H1 (cell line): ENCODE data around the gene STK39. TPM values are rescaled to one million over a fixed set of nuclear protein-coding genes. Genes with fewer than 3 reads are reported as not detected.

ENCODE experiments used
- CTCF ChIA-PET: fragments of 300-600 bp; sonication (Branson Sonifier 250); formaldehyde crosslinking; loops from one replicate; lab custom pipeline; 2021; ENCODE audit not compliant: partially characterized antibody; lab: Charles Lee
- POLR2A ChIA-PET: fragments of 300-600 bp; sonication (Branson Sonifier 250); formaldehyde crosslinking; loops from one replicate; lab custom pipeline; 2021; ENCODE audit warnings: inconsistent platforms; ENCODE audit not compliant: partially characterized antibody; lab: Charles Lee
- DNase-seq, 2 experiments: peaks; one replicate each; pipeline versions ENCODE4 v3.0.0 to v3.0.0-alpha.2; 2010 to 2022; ENCODE audit warnings: low spot score in 2 of 2, low read depth in 1 of 2, mixed read lengths in 1 of 2
- FAIRE-seq: peaks from 2 replicates; lab custom pipeline; 2011; peaks lifted over from hg19 to GRCh38; lab: Jason Lieb, UNC
- H2AFZ ChIP-seq: 2 replicates; pipeline ENCODE4 v1.8.1; 2012; ENCODE audit warnings: low read length, inconsistent platforms
- H2AK5ac ChIP-seq: 2 replicates; pipeline ENCODE4 v1.6.1; 2013; ENCODE audit warnings: low read depth, low read length
- H2BK120ac ChIP-seq: replicated peaks from 2 replicates; pipeline ENCODE3; 2013; ENCODE audit warnings: low read depth, low read length, inconsistent platforms
- H2BK12ac ChIP-seq: 2 replicates; pipeline ENCODE4 v1.6.1; 2013; ENCODE audit warnings: low read depth, low read length
- H2BK15ac ChIP-seq: 2 replicates; pipeline ENCODE4 v1.6.1; 2013; ENCODE audit warnings: low read length
- H2BK20ac ChIP-seq: 2 replicates; pipeline ENCODE4 v1.6.1; 2013; ENCODE audit warnings: low read length
- H2BK5ac ChIP-seq: 2 replicates; pipeline ENCODE4 v1.6.1; 2013; ENCODE audit warnings: low read depth, low read length
- H3K14ac ChIP-seq: 2 replicates; pipeline ENCODE4 v1.6.1; 2013; ENCODE audit warnings: inconsistent platforms; ENCODE audit not compliant: insufficient read length
- H3K18ac ChIP-seq: 2 replicates; pipeline ENCODE4 v1.6.1; 2013; ENCODE audit warnings: low read length; ENCODE audit errors: extremely low read depth
- H3K23ac ChIP-seq: 2 replicates; pipeline ENCODE4 v1.6.1; 2013; ENCODE audit warnings: inconsistent platforms; ENCODE audit not compliant: insufficient read length
- H3K23me2 ChIP-seq: 2 replicates; pipeline ENCODE4 v1.6.1; 2013; ENCODE audit warnings: low read depth, low read length
- H3K27ac ChIP-seq: 2 replicates; pipeline ENCODE4 v1.6.1; 2011; ENCODE audit warnings: low read depth, low read length, inconsistent platforms
- H3K27me3 ChIP-seq, 4 experiments: replicated peaks in 1 of 4; 1 replicate in 1 of 4; 2 replicates in 3 of 4; pipeline versions ENCODE4 v1.6.1 to v1.8.1; 2011 to 2013; ENCODE audit warnings: low read length in 3 of 4, mild to moderate bottlenecking in 3 of 4, inconsistent platforms in 2 of 4, mixed read lengths in 2 of 4, moderate library complexity in 1 of 4; ENCODE audit not compliant: control insufficient read depth in 3 of 4, insufficient read depth in 3 of 4; ENCODE audit errors: extremely low read depth in 1 of 4
- H3K36me3 ChIP-seq, 4 experiments: 2 replicates each; pipeline versions ENCODE4 v1.6.1 to v1.8.1; 2011 to 2013; ENCODE audit warnings: mild to moderate bottlenecking in 4 of 4, low read length in 3 of 4, moderate library complexity in 2 of 4, control low read depth in 1 of 4, inconsistent platforms in 1 of 4; ENCODE audit not compliant: insufficient read depth in 4 of 4, control insufficient read depth in 2 of 4
- H3K4ac ChIP-seq: replicated peaks from 2 replicates; pipeline ENCODE3; 2013; ENCODE audit warnings: low read length, low read depth, mixed read lengths, inconsistent platforms; ENCODE audit not compliant: insufficient read length
- H3K4me1 ChIP-seq, 4 experiments: replicated peaks in 1 of 4; 1 replicate in 1 of 4; 2 replicates in 3 of 4; pipeline versions ENCODE4 v1.6.1 to v1.8.1; 2011 to 2013; ENCODE audit warnings: low read length in 3 of 4, inconsistent platforms in 2 of 4, mixed read lengths in 1 of 4; ENCODE audit not compliant: insufficient read depth in 4 of 4, control insufficient read depth in 3 of 4
- H3K4me2 ChIP-seq, 2 experiments: 2 replicates each; pipeline versions ENCODE4 v1.6.1 to v1.8.1; 2011 to 2013; ENCODE audit warnings: low read depth in 2 of 2, low read length in 2 of 2, control low read depth in 1 of 2, inconsistent platforms in 1 of 2, mild to moderate bottlenecking in 1 of 2; ENCODE audit not compliant: insufficient read depth in 1 of 2
- H3K4me3 ChIP-seq, 4 experiments: fragments of 200-600, 300-600 bp in 1 of 4; sonication (generic), shearing (Covaris generic), sonication (Bioruptor Twin) in 1 of 4; 2 replicates each; pipeline versions ENCODE4 v1.5.1 to v1.8.1; 2011 to 2016; ENCODE audit warnings: low read length in 4 of 4, low read depth in 3 of 4, control low read depth in 2 of 4, inconsistent platforms in 2 of 4, mild to moderate bottlenecking in 2 of 4, mixed read lengths in 1 of 4, moderate library complexity in 1 of 4; ENCODE audit not compliant: insufficient read depth in 2 of 4; ENCODE audit errors: extremely low read depth in 1 of 4
- H3K56ac ChIP-seq: replicated peaks from 2 replicates; pipeline ENCODE3; 2013; ENCODE audit warnings: low read depth, mild to moderate bottlenecking, mixed read lengths, low read length, inconsistent platforms; ENCODE audit not compliant: insufficient read length
- H3K79me1 ChIP-seq: 2 replicates; pipeline ENCODE4 v1.6.1; 2013; ENCODE audit warnings: low read depth, low read length, control low read depth
- H3K79me2 ChIP-seq, 2 experiments: 2 replicates each; pipeline versions ENCODE4 v1.6.1 to v1.8.1; 2012 to 2013; ENCODE audit warnings: low read length in 2 of 2, mild to moderate bottlenecking in 2 of 2, inconsistent platforms in 1 of 2; ENCODE audit not compliant: insufficient read depth in 2 of 2, control insufficient read depth in 1 of 2
- H3K9ac ChIP-seq, 4 experiments: replicated peaks in 1 of 4; 1 replicate in 1 of 4; 2 replicates in 3 of 4; pipeline versions ENCODE4 v1.6.1 to v1.8.1; 2011 to 2013; ENCODE audit warnings: low read depth in 3 of 4, low read length in 3 of 4, control low read depth in 2 of 4, mild to moderate bottlenecking in 2 of 4, moderate library complexity in 2 of 4, inconsistent platforms in 1 of 4; ENCODE audit errors: extremely low read depth in 1 of 4
- H3K9me3 ChIP-seq, 2 experiments: 2 replicates each; pipeline versions ENCODE4 v1.6.1 to v1.8.1; 2012 to 2013; ENCODE audit warnings: mild to moderate bottlenecking in 2 of 2, moderate library complexity in 2 of 2, control low read depth in 1 of 2, inconsistent platforms in 1 of 2, low read depth in 1 of 2, low read length in 1 of 2, mixed read lengths in 1 of 2; ENCODE audit not compliant: insufficient read depth in 2 of 2
- H4K20me1 ChIP-seq, 2 experiments: replicated peaks in 1 of 2; 2 replicates each; pipeline versions ENCODE3 to v1.8.1; 2011 to 2013; ENCODE audit warnings: inconsistent platforms in 2 of 2, low read length in 2 of 2, mild to moderate bottlenecking in 1 of 2; ENCODE audit not compliant: insufficient read depth in 2 of 2, control insufficient read depth in 1 of 2
- H4K5ac ChIP-seq: 2 replicates; pipeline ENCODE4 v1.6.1; 2013; ENCODE audit warnings: low read length, low read depth, mixed read lengths, inconsistent platforms; ENCODE audit not compliant: insufficient read length
- H4K8ac ChIP-seq: 2 replicates; pipeline ENCODE4 v1.8.0; 2013; ENCODE audit warnings: mild to moderate bottlenecking, moderate library complexity, low read length, inconsistent platforms; ENCODE audit not compliant: insufficient read depth; ENCODE audit errors: extremely low read depth
- H4K91ac ChIP-seq: replicated peaks from 2 replicates; pipeline ENCODE3; 2013; ENCODE audit warnings: low read length, mixed read lengths, inconsistent platforms; ENCODE audit not compliant: insufficient read length
- BACH1 ChIP-seq: IDR thresholded peaks from 2 replicates; pipeline ENCODE4 v1.6.1; 2012; ENCODE audit warnings: low read length, improper control_type of control experiment
- CBX8 ChIP-seq: fragments of 300-800, 300-1000 bp; sonication (generic); IDR thresholded peaks from 2 replicates; pipeline ENCODE4 v1.7.1; 2016; ENCODE audit warnings: low read depth, low read length, borderline replicate concordance
- EZH2 ChIP-seq: fragments of 200-600 bp; sonication (generic); IDR thresholded peaks from 2 replicates; pipeline ENCODE4 v1.7.1; 2012; ENCODE audit warnings: low read depth, mild to moderate bottlenecking, moderate library complexity, low read length, inconsistent platforms; ENCODE audit not compliant: severe bottlenecking
- GABPA ChIP-seq: IDR thresholded peaks from 2 replicates; pipeline ENCODE4 v1.6.1; 2011; ENCODE audit warnings: mild to moderate bottlenecking, low read length, moderate library complexity, borderline replicate concordance; ENCODE audit not compliant: insufficient read depth
- MAFK ChIP-seq: IDR thresholded peaks from 2 replicates; pipeline ENCODE4 v1.6.1; 2012; ENCODE audit warnings: low read depth, mild to moderate bottlenecking, improper control_type of control experiment, low read length
- NANOG ChIP-seq: IDR thresholded peaks from 2 replicates; pipeline ENCODE4 v1.6.1; 2011; ENCODE audit warnings: low read length, low read depth, mild to moderate bottlenecking, inconsistent platforms; ENCODE audit not compliant: insufficient read depth, poor library complexity, severe bottlenecking
- RAD21 ChIP-seq, 2 experiments: IDR thresholded peaks in 1 of 2; conservative IDR thresholded peaks in 1 of 2; 2 replicates each; pipeline ENCODE4 v1.6.1; 2011; ENCODE audit warnings: low read depth in 2 of 2, low read length in 2 of 2, improper control_type of control experiment in 1 of 2, inconsistent platforms in 1 of 2, mild to moderate bottlenecking in 1 of 2, moderate library complexity in 1 of 2
- RBBP5 ChIP-seq: IDR thresholded peaks from 2 replicates; pipeline ENCODE4 v1.7.1; 2012; ENCODE audit warnings: low read depth, mild to moderate bottlenecking, inconsistent platforms, low read length, moderate library complexity, borderline replicate concordance
- RXRA ChIP-seq: IDR thresholded peaks from 2 replicates; pipeline ENCODE4 v1.6.1; 2011; ENCODE audit warnings: low read depth, mild to moderate bottlenecking, low read length, moderate library complexity; ENCODE audit not compliant: insufficient read depth
- SIRT6 ChIP-seq: IDR thresholded peaks from one replicate; pipeline ENCODE4 v1.7.1; 2012; ENCODE audit warnings: low read length, inconsistent platforms
- WGBS, 2 experiments: shearing (Covaris generic) in 1 of 2; methylation state at CpG; one replicate each; pipeline versions ENCODE4 v1.1.6 to v1.1.7; 2013 to 2015; ENCODE audit warnings: low lambda C conversion rate in 2 of 2, mixed read lengths in 2 of 2, inconsistent platforms in 1 of 2, low coverage in 1 of 2, missing lambda C conversion rate in 1 of 2; ENCODE audit not compliant: insufficient replicate concordance in 2 of 2, insufficient coverage in 1 of 2, insufficient read length in 1 of 2; ENCODE audit errors: extremely low coverage in 1 of 2, missing lambda C conversion rate in 1 of 2; 5-methylcytosine and 5-hydroxymethylcytosine counted together
- polyA plus RNA-seq, 7 experiments: library from polyadenylated mRNA; depleted of rRNA in 3 of 7; stranded (reverse) in 5 of 7; unstranded in 2 of 7; fragments of >200 nt in 5 of 7; fragments of 200-250 nt in 2 of 7; gene quantifications; 1 replicate in 5 of 7; 2 replicates in 1 of 7; 4 replicates in 1 of 7; pipeline versions ENCODE4 v1.2.1 to v1.2.3, GENCODE V29; 2011 to 2013; ENCODE audit warnings: missing spikeins in 2 of 7, mixed read lengths in 2 of 7
- total RNA-seq: library from RNA; stranded (reverse); fragmentation: NEBNext Ultra II Directional; extraction: Animal tissue kit (Norgen Biotek cat#: 25700); gene quantifications from 2 replicates; pipeline ENCODE4 v1.2.1, GENCODE V29; 2021
- TF ChIP-seq, protein P1 (sequence below): IDR thresholded peaks from 2 replicates; pipeline ENCODE4 v1.6.1; 2012; ENCODE audit warnings: inconsistent platforms

STK39 gene
- total and polyA plus RNA-seq, 2 of the 8 experiments (the other 6 are each of a cell fraction or from before 2014, with no cell fraction given), result 13.7 to 23.8 TPM

DNA sequence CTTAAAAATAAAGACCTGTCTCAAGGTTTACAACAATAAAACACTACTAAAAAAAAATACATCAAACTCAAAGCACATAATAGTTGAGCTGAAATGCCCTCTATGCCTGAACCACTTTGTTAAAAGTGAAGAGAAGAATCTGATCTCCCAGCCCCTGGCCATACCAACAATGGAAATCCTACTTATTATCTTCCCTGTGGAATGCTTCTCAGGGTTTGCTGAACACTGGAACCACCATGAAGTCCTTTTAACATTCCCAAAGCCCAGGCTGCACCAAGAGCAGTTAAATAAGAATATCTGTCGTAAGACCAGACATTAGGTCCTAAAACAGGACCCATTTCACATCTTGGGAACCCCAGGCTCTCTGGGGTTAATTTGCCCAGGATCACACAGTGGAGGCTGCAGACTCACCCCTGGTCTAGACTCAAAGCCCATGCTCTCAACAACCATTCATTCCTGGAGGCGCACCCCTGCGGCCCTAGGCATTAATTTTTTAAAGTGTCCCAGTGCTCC lies 285.8 kb downstream of the STK39 start:
- CTCF ChIA-PET, result interaction anchor here (1.3 to 2.1 kb wide), 2 partner anchors 89 to 157 kb away, joined by 3 to 22 read pairs; no protein-coding TSS in a partner anchor
- no peak overlapping the region for H3K14ac ChIP-seq
- H3K79me1 ChIP-seq, result no peaks in the 10 kb centered on the region
- no peaks in the 10 kb centered on the region for H3K79me2 ChIP-seq
- no peak overlapping the region for H3K56ac ChIP-seq
- H3K23me2 ChIP-seq, result no peaks in the 10 kb centered on the region
- no peak overlapping the region for H2AK5ac ChIP-seq
- TF ChIP-seq RXRA, result no peak
- TF ChIP-seq SIRT6, result no peak
- TF ChIP-seq EZH2, result no peak
- TF ChIP-seq RAD21 (IDR thresholded peaks at IDR 0.05 in 1 of 2, conservative IDR thresholded peaks at IDR 0.05 in 1 of 2; ENCODE audit: low read depth in 2 of 2, low read length in 2 of 2), result no peak
- TF ChIP-seq, protein P1, sequence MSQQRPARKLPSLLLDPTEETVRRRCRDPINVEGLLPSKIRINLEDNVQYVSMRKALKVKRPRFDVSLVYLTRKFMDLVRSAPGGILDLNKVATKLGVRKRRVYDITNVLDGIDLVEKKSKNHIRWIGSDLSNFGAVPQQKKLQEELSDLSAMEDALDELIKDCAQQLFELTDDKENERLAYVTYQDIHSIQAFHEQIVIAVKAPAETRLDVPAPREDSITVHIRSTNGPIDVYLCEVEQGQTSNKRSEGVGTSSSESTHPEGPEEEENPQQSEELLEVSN, result no peak
- no peak for TF ChIP-seq MAFK
- no peak for TF ChIP-seq GABPA
- TF ChIP-seq RBBP5, result no peak
- TF ChIP-seq NANOG, result no peak
- no peak for TF ChIP-seq CBX8
- TF ChIP-seq BACH1, result no peak
- H3K27me3 ChIP-seq, result no peaks in the 10 kb centered on the region
- H2BK12ac ChIP-seq, result no peak overlapping the region
- no peaks in the 10 kb centered on the region; a peak in 2 of 7 replicates for H3K4me1 ChIP-seq
- H3K9me3 ChIP-seq, result no peaks in the 10 kb centered on the region
- H3K4me2 ChIP-seq, result no peak overlapping the region
- no peak overlapping the region for H2AFZ ChIP-seq
- no peak overlapping the region for H2BK15ac ChIP-seq
- peaks cover 0 to 2% of the 10 kb centered on the region in 2 experiments for H4K20me1 ChIP-seq
- H2BK5ac ChIP-seq, result no peak overlapping the region
- H3K4ac ChIP-seq, result no peak overlapping the region
- no peak overlapping the region for H4K91ac ChIP-seq
- POLR2A ChIA-PET, result no interaction called here
- H3K4me3 ChIP-seq, result no peak overlapping the region
- no peak overlapping the region for H2BK20ac ChIP-seq
- WGBS, 2 experiments, result 93% methylated on average over 3 of the region's 3 CpGs; no CpG with 5 or more reads in 1 of the 2 experiments
- H3K23ac ChIP-seq, result no peak overlapping the region
- H2BK120ac ChIP-seq, result no peak overlapping the region
- DNase-seq (no peak), FAIRE-seq (no peak)
- no peak overlapping the region for H3K18ac ChIP-seq
- no peak overlapping the region for H4K8ac ChIP-seq
- H3K36me3 ChIP-seq, result no peaks in the 10 kb centered on the region
- no peak overlapping the region for H3K27ac ChIP-seq
- no peak overlapping the region for H4K5ac ChIP-seq
- no peak overlapping the region for H3K9ac ChIP-seq
